Liver (tissue), 9 donors: ENCODE data around the gene TOM1L2. TPM values are rescaled to one million over a fixed set of nuclear protein-coding genes. Genes with fewer than 3 reads are reported as not detected.

ENCODE experiments used
- DNase-seq: peaks from one replicate; pipeline ENCODE4 v3.0.0-alpha.2; 2017; ENCODE audit warnings: low spot score
- H3K27ac ChIP-seq, 2 donors: one replicate each; pipeline ENCODE4 v1.7.0; 2013; ENCODE audit warnings: inconsistent platforms in 2 of 2, low read length in 2 of 2, control low read depth in 1 of 2, low read depth in 1 of 2, mild to moderate bottlenecking in 1 of 2
- H3K27me3 ChIP-seq, 4 donors: one replicate each; pipeline versions ENCODE4 v1.6.1 to v1.7.0; 2013; ENCODE audit warnings: low read length in 3 of 4, inconsistent platforms in 1 of 4, mild to moderate bottlenecking in 1 of 4, moderate library complexity in 1 of 4; ENCODE audit not compliant: control insufficient read depth in 4 of 4, insufficient read depth in 4 of 4
- H3K36me3 ChIP-seq, 4 donors: one replicate each; pipeline versions ENCODE4 v1.6.1 to v1.7.0; 2013; ENCODE audit warnings: low read length in 3 of 4, mild to moderate bottlenecking in 3 of 4, low read depth in 1 of 4, moderate library complexity in 1 of 4; ENCODE audit not compliant: control insufficient read depth in 4 of 4, insufficient read depth in 3 of 4
- H3K4me1 ChIP-seq, 4 donors: one replicate each; pipeline versions ENCODE4 v1.6.1 to v1.7.0; 2013; ENCODE audit warnings: low read length in 3 of 4, mild to moderate bottlenecking in 3 of 4, moderate library complexity in 1 of 4; ENCODE audit not compliant: control insufficient read depth in 4 of 4, insufficient read depth in 4 of 4
- H3K4me3 ChIP-seq, 3 donors: one replicate each; pipeline versions ENCODE4 v1.6.1 to v1.7.0; 2013; ENCODE audit warnings: low read length in 3 of 3, control low read depth in 1 of 3, low read depth in 1 of 3, mild to moderate bottlenecking in 1 of 3
- H3K9ac ChIP-seq, 2 donors: one replicate each; pipeline ENCODE4 v1.7.0; 2013; ENCODE audit warnings: low read length in 2 of 2, mild to moderate bottlenecking in 2 of 2, moderate library complexity in 2 of 2, control low read depth in 1 of 2, low read depth in 1 of 2
- H3K9me3 ChIP-seq, 4 donors: one replicate each; pipeline versions ENCODE4 v1.6.1 to v1.7.0; 2013; ENCODE audit warnings: low read length in 3 of 4; ENCODE audit not compliant: control insufficient read depth in 4 of 4
- EGR1 ChIP-seq, 2 donors: IDR thresholded peaks; 2 replicates each; pipeline ENCODE4 v1.6.1; 2016 to 2018; ENCODE audit warnings: antibody characterized with exemption in 2 of 2, low read depth in 2 of 2
- FOXA1 ChIP-seq: IDR thresholded peaks from 2 replicates; pipeline ENCODE4 v1.6.1; 2016; ENCODE audit warnings: antibody characterized with exemption
- FOXA2 ChIP-seq: IDR thresholded peaks from 2 replicates; pipeline ENCODE4 v1.6.1; 2016; ENCODE audit warnings: antibody characterized with exemption
- GABPA ChIP-seq, 2 donors: IDR thresholded peaks in 1 of 2; conservative IDR thresholded peaks in 1 of 2; 2 replicates each; pipeline ENCODE4 v1.6.1; 2016; ENCODE audit warnings: antibody characterized with exemption in 2 of 2, mild to moderate bottlenecking in 1 of 2, moderate library complexity in 1 of 2
- HNF4A ChIP-seq, 2 donors: conservative IDR thresholded peaks; 2 replicates each; pipeline ENCODE4 v1.6.1; 2016; ENCODE audit warnings: antibody characterized with exemption in 2 of 2, mild to moderate bottlenecking in 2 of 2
- HNF4G ChIP-seq: IDR thresholded peaks from 2 replicates; pipeline ENCODE4 v1.6.1; 2016; ENCODE audit warnings: antibody characterized with exemption
- JUND ChIP-seq, 2 donors: IDR thresholded peaks; 2 replicates each; pipeline ENCODE4 v1.6.1; 2016; ENCODE audit warnings: antibody characterized with exemption in 2 of 2
- NR2F2 ChIP-seq: IDR thresholded peaks from 2 replicates; pipeline ENCODE4 v1.6.1; 2016; ENCODE audit warnings: antibody characterized with exemption
- RAD21 ChIP-seq, 2 donors: IDR thresholded peaks; 2 replicates each; pipeline ENCODE4 v1.6.1; 2016; ENCODE audit warnings: antibody characterized with exemption in 2 of 2, mild to moderate bottlenecking in 2 of 2
- RXRA ChIP-seq, 2 donors: IDR thresholded peaks; 2 replicates each; pipeline ENCODE4 v1.6.1; 2017 to 2018; ENCODE audit warnings: antibody characterized with exemption in 2 of 2, mild to moderate bottlenecking in 1 of 2
- SP1 ChIP-seq: IDR thresholded peaks from 2 replicates; pipeline ENCODE4 v1.6.1; 2018; ENCODE audit warnings: antibody characterized with exemption, mild to moderate bottlenecking
- TAF1 ChIP-seq: conservative IDR thresholded peaks from 2 replicates; pipeline ENCODE4 v1.6.1; 2016; ENCODE audit warnings: antibody characterized with exemption, mild to moderate bottlenecking
- YY1 ChIP-seq: IDR thresholded peaks from 2 replicates; pipeline ENCODE4 v1.6.1; 2016; ENCODE audit warnings: antibody characterized with exemption, mild to moderate bottlenecking
- WGBS: extraction: QIAGEN DNeasy Blood & Tissue Kit; methylation state at CpG from one replicate; pipeline ENCODE4 v1.1.7; 2013; 5-methylcytosine and 5-hydroxymethylcytosine counted together
- polyA plus RNA-seq, 2 donors: library from polyadenylated mRNA; stranded (reverse) in 1 of 2; unstranded in 1 of 2; fragments of 200-250 nt in 1 of 2; fragments of >200 nt in 1 of 2; fragmentation: Nextera tagmentation in 1 of 2; extraction: Ambion mirVana in 1 of 2; gene quantifications; one replicate each; pipeline versions ENCODE4 v1.2.1 to v1.2.3, GENCODE V29; 2013 to 2015
- total RNA-seq, 2 donors: library from RNA; depleted of rRNA; stranded (reverse); fragments of >200 nt; gene quantifications; one replicate each; pipeline ENCODE4 v1.2.3, GENCODE V29; 2014
- TF ChIP-seq, protein P1 (sequence below): IDR thresholded peaks from 2 replicates; pipeline ENCODE4 v1.6.1; 2016; ENCODE audit warnings: antibody characterized with exemption
- TF ChIP-seq, protein P2 (sequence below): IDR thresholded peaks from 2 replicates; pipeline ENCODE4 v1.6.1; 2016; ENCODE audit warnings: antibody characterized with exemption, mild to moderate bottlenecking
- TF ChIP-seq, protein P3 (sequence below): fragments of 150-350 bp; IDR thresholded peaks from 2 replicates; pipeline ENCODE4 v1.5.1; 2017; ENCODE audit warnings: improper control_type of control experiment, low read depth, low read length; ENCODE audit not compliant: missing input control
- TF ChIP-seq, protein P4 (sequence below): IDR thresholded peaks from 2 replicates; pipeline ENCODE4 v1.6.1; 2016; ENCODE audit warnings: antibody characterized with exemption
- TF ChIP-seq, protein P5 (sequence below): IDR thresholded peaks from 2 replicates; pipeline ENCODE4 v1.6.1; 2016; ENCODE audit warnings: antibody characterized with exemption
- donor health status: healthy.
- donor health status: healthy.
- donor health status: healthy.
- donor health status: healthy.
- donor health status: healthy.

Gene TOM1L2
- total and polyA plus RNA-seq, 4 donors = 5.0 to 24.0 (median 9.3) TPM

DNA sequence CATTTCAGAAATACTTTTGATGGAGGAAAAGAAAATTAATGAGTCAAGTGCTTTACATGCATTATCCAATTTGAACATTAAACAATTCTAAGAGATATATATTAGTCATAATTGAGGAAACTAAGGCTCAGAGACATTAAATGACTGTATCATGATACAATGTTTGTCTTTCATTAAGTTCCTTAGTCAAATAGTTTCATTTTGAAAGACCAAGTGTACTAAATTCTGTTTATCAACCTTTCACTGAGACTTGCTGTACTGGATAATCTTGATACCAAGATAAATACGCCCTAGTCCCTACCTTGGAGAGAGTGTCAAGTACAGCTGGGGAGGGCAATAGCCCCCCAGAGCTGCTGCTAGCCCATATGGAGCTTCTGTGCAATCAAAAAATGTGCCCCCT is 24.2 kb downstream of the TOM1L2 start:
- no peak overlapping the region for H3K27ac ChIP-seq
- TF ChIP-seq, protein P1, sequence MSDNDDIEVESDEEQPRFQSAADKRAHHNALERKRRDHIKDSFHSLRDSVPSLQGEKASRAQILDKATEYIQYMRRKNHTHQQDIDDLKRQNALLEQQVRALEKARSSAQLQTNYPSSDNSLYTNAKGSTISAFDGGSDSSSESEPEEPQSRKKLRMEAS = no peak
- TF ChIP-seq SP1 = no peak
- TF ChIP-seq GABPA (IDR thresholded peaks at IDR 0.05 in 1 of 2, conservative IDR thresholded peaks at IDR 0.05 in 1 of 2) = no peak
- TF ChIP-seq, protein P2, sequence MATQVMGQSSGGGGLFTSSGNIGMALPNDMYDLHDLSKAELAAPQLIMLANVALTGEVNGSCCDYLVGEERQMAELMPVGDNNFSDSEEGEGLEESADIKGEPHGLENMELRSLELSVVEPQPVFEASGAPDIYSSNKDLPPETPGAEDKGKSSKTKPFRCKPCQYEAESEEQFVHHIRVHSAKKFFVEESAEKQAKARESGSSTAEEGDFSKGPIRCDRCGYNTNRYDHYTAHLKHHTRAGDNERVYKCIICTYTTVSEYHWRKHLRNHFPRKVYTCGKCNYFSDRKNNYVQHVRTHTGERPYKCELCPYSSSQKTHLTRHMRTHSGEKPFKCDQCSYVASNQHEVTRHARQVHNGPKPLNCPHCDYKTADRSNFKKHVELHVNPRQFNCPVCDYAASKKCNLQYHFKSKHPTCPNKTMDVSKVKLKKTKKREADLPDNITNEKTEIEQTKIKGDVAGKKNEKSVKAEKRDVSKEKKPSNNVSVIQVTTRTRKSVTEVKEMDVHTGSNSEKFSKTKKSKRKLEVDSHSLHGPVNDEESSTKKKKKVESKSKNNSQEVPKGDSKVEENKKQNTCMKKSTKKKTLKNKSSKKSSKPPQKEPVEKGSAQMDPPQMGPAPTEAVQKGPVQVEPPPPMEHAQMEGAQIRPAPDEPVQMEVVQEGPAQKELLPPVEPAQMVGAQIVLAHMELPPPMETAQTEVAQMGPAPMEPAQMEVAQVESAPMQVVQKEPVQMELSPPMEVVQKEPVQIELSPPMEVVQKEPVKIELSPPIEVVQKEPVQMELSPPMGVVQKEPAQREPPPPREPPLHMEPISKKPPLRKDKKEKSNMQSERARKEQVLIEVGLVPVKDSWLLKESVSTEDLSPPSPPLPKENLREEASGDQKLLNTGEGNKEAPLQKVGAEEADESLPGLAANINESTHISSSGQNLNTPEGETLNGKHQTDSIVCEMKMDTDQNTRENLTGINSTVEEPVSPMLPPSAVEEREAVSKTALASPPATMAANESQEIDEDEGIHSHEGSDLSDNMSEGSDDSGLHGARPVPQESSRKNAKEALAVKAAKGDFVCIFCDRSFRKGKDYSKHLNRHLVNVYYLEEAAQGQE = no peak
- TF ChIP-seq NR2F2 = no peak
- TF ChIP-seq, protein P3, sequence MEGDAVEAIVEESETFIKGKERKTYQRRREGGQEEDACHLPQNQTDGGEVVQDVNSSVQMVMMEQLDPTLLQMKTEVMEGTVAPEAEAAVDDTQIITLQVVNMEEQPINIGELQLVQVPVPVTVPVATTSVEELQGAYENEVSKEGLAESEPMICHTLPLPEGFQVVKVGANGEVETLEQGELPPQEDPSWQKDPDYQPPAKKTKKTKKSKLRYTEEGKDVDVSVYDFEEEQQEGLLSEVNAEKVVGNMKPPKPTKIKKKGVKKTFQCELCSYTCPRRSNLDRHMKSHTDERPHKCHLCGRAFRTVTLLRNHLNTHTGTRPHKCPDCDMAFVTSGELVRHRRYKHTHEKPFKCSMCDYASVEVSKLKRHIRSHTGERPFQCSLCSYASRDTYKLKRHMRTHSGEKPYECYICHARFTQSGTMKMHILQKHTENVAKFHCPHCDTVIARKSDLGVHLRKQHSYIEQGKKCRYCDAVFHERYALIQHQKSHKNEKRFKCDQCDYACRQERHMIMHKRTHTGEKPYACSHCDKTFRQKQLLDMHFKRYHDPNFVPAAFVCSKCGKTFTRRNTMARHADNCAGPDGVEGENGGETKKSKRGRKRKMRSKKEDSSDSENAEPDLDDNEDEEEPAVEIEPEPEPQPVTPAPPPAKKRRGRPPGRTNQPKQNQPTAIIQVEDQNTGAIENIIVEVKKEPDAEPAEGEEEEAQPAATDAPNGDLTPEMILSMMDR = no peak
- TF ChIP-seq EGR1 (IDR thresholded peaks at IDR 0.05; ENCODE audit: low read depth in 2 of 2) = no peak
- H3K9me3 ChIP-seq = no peaks in the 10 kb centered on the region
- no peaks in the 10 kb centered on the region for H3K27me3 ChIP-seq
- H3K4me3 ChIP-seq = no peak overlapping the region
- H3K36me3 ChIP-seq = no peaks in the 10 kb centered on the region
- peaks cover 0 to 3% (median 0%) of the 10 kb centered on the region in 4 donors for H3K4me1 ChIP-seq
- no peak overlapping the region for H3K9ac ChIP-seq
- 88% methylated on average over 1 of the region's 1 CpG for WGBS
- no peak for DNase-seq

DNA sequence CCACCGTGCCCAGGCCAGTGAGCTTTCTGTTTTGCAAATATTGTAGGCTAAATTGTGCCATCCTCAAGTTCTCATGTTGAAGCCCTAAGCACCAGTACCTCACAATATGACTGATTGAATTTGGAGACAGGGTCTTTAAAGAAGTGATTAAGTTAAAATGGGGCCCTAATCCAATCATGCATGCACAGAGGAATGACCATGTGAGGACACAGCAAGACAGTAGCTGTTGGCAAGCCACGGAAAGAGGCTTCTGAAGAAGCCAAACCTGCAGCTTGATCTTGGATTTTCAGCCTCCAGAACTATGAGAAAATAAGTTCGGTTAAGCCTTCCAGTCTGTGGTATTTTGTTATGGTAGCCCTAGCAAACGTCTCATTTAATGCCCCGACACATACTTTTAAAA is 24.9 kb downstream of the TOM1L2 start:
- H3K27me3 ChIP-seq = no peaks in the 10 kb centered on the region
- H3K4me1 ChIP-seq = peaks cover 0 to 3% (median 0%) of the 10 kb centered on the region in 4 donors
- no peak for DNase-seq
- no peak overlapping the region for H3K4me3 ChIP-seq
- no peak overlapping the region for H3K27ac ChIP-seq
- TF ChIP-seq FOXA1 (no peak), FOXA2 (no peak), HNF4A (conservative IDR thresholded peaks at IDR 0.05) (no peak), HNF4G (no peak), EGR1 (IDR thresholded peaks at IDR 0.05; ENCODE audit: low read depth in 2 of 2) (no peak), TAF1 (no peak), NR2F2 (no peak), SP1 (no peak), RXRA (IDR thresholded peaks at IDR 0.05) (no peak), JUND (IDR thresholded peaks at IDR 0.05) (no peak), GABPA (IDR thresholded peaks at IDR 0.05 in 1 of 2, conservative IDR thresholded peaks at IDR 0.05 in 1 of 2) (no peak), YY1 (no peak), RAD21 (IDR thresholded peaks at IDR 0.05) (no peak)
- TF ChIP-seq, protein P1 = no peak
- TF ChIP-seq, protein P4, sequence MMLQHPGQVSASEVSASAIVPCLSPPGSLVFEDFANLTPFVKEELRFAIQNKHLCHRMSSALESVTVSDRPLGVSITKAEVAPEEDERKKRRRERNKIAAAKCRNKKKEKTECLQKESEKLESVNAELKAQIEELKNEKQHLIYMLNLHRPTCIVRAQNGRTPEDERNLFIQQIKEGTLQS = no peak
- TF ChIP-seq, protein P5, sequence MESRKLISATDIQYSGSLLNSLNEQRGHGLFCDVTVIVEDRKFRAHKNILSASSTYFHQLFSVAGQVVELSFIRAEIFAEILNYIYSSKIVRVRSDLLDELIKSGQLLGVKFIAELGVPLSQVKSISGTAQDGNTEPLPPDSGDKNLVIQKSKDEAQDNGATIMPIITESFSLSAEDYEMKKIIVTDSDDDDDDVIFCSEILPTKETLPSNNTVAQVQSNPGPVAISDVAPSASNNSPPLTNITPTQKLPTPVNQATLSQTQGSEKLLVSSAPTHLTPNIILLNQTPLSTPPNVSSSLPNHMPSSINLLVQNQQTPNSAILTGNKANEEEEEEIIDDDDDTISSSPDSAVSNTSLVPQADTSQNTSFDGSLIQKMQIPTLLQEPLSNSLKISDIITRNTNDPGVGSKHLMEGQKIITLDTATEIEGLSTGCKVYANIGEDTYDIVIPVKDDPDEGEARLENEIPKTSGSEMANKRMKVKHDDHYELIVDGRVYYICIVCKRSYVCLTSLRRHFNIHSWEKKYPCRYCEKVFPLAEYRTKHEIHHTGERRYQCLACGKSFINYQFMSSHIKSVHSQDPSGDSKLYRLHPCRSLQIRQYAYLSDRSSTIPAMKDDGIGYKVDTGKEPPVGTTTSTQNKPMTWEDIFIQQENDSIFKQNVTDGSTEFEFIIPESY = no peak
- TF ChIP-seq, protein P3 = no peak
- TF ChIP-seq, protein P2 = no peak
- H3K9ac ChIP-seq = no peak overlapping the region
- no peaks in the 10 kb centered on the region for H3K9me3 ChIP-seq
- 92% methylated on average over 5 of the region's 5 CpGs for WGBS
- no peaks in the 10 kb centered on the region for H3K36me3 ChIP-seq
